ENCODE data around the gene PLCH2. TPM values are rescaled to one million over a fixed set of nuclear protein-coding genes. Genes with fewer than 3 reads are reported as not detected.

PLCH2 gene
- total RNA-seq, 1 experiment from 2014 or later: not detected

- peaks cover 45% of the 10 kb centered on the region for H3K27me3 ChIP-seq (replicated peaks; ENCODE audit: insufficient read depth, low read depth, low read length, poor library complexity)
- DNase-seq (ENCODE audit: low spot score): no peak
- POLR2A ChIA-PET (ENCODE audit: low non-redundant PET): no interaction called here
- TF ChIP-seq EZH2 (IDR thresholded peaks at IDR 0.05; ENCODE audit: borderline replicate concordance, low read depth, low read length, poor library complexity, severe bottlenecking) (no peak), CTCF (conservative IDR thresholded peaks at IDR 0.05; ENCODE audit: low read depth, low read length) (no peak)
- no TSS peak for BruUV-seq (replicated peaks)
- no peaks in the 10 kb centered on the region for H3K4me1 ChIP-seq (ENCODE audit: insufficient read depth, low read length, poor library complexity, severe bottlenecking)
- no peak overlapping the region for H3K27ac ChIP-seq (ENCODE audit: low read depth, low read length, poor library complexity, severe bottlenecking)
- H3K9me3 ChIP-seq (ENCODE audit: low read depth, low read length, poor library complexity, severe bottlenecking): no peaks in the 10 kb centered on the region
- CTCF ChIA-PET: no interaction called here
- no peak overlapping the region for H3K4me3 ChIP-seq (ENCODE audit: low read depth, low read length, poor library complexity, severe bottlenecking)
- no peaks in the 10 kb centered on the region for H3K36me3 ChIP-seq (ENCODE audit: insufficient read depth, low read length, poor library complexity, severe bottlenecking)
- intact Hi-C loops (cut with micrococcal nuclease; ENCODE audit: unreplicated experiment): no loop called here
Observed at GRCh38 chr1:2435091-2435490, 41.0 kb upstream of the PLCH2 start.

GRCh38 chr1:2435746-2436355 lies 40.2 kb upstream of the PLCH2 start:
- no peak for DNase-seq (ENCODE audit: low spot score)
- Histone ChIP-seq H3K4me1 (ENCODE audit: insufficient read depth, low read length, poor library complexity, severe bottlenecking) (no peaks in the 10 kb centered on the region), H3K36me3 (ENCODE audit: insufficient read depth, low read length, poor library complexity, severe bottlenecking) (no peaks in the 10 kb centered on the region), H3K27me3 (replicated peaks; ENCODE audit: insufficient read depth, low read depth, low read length, poor library complexity) (peaks cover 46% of the 10 kb centered on the region), H3K9me3 (ENCODE audit: low read depth, low read length, poor library complexity, severe bottlenecking) (no peaks in the 10 kb centered on the region), H3K4me3 (ENCODE audit: low read depth, low read length, poor library complexity, severe bottlenecking) (no peak overlapping the region), H3K27ac (ENCODE audit: low read depth, low read length, poor library complexity, severe bottlenecking) (no peak overlapping the region)
- intact Hi-C loops (cut with micrococcal nuclease; ENCODE audit: unreplicated experiment): no loop called here
- CTCF ChIA-PET: no interaction called here
- no TSS peak for BruUV-seq (replicated peaks)
- TF ChIP-seq CTCF (conservative IDR thresholded peaks at IDR 0.05; ENCODE audit: low read depth, low read length) (no peak), EZH2 (IDR thresholded peaks at IDR 0.05; ENCODE audit: borderline replicate concordance, low read depth, low read length, poor library complexity, severe bottlenecking) (no peak)
- POLR2A ChIA-PET (ENCODE audit: low non-redundant PET): no interaction called here

DNA sequence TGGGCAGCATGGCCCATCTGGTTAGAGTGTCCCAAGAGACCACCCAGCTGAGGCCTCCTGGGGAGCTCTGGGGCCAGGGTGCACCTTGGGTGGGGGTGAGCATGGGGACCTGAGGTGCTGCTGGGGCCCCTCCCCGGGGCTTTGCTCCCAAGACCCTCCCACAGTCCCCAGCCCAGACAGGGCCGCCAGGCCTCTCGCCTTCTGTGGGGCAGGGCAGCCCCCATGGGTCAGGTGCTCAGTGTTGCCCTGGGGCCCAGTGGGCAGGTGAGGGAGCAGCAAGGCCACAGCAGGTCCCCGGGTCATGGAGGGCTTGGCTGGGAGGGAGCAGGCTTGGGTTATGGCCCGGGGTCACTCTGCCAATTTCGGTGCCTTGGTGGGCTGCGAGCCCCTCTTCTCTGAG lies 39.2 kb upstream of the PLCH2 start:
- ChIA-PET POLR2A (ENCODE audit: low non-redundant PET) (no interaction called here), CTCF (no interaction called here)
- Histone ChIP-seq H3K36me3 (ENCODE audit: insufficient read depth, low read length, poor library complexity, severe bottlenecking) (no peaks in the 10 kb centered on the region), H3K27ac (ENCODE audit: low read depth, low read length, poor library complexity, severe bottlenecking) (no peak overlapping the region), H3K4me3 (ENCODE audit: low read depth, low read length, poor library complexity, severe bottlenecking) (no peak overlapping the region), H3K9me3 (ENCODE audit: low read depth, low read length, poor library complexity, severe bottlenecking) (no peaks in the 10 kb centered on the region), H3K4me1 (ENCODE audit: insufficient read depth, low read length, poor library complexity, severe bottlenecking) (no peaks in the 10 kb centered on the region), H3K27me3 (replicated peaks; ENCODE audit: insufficient read depth, low read depth, low read length, poor library complexity) (peaks cover 51% of the 10 kb centered on the region)
- no TSS peak for BruUV-seq (replicated peaks)
- intact Hi-C loops (cut with micrococcal nuclease; ENCODE audit: unreplicated experiment): no loop called here
- no peak for DNase-seq (ENCODE audit: low spot score)
- TF ChIP-seq EZH2 (IDR thresholded peaks at IDR 0.05; ENCODE audit: borderline replicate concordance, low read depth, low read length, poor library complexity, severe bottlenecking) (no peak), CTCF (conservative IDR thresholded peaks at IDR 0.05; ENCODE audit: low read depth, low read length) (no peak)

Measured in A673 (cell line).